Measurements from ENCODE around the gene ALS2. TPM values are rescaled to one million over a fixed set of nuclear protein-coding genes. Genes with fewer than 3 reads are reported as not detected.

Gene ALS2
- polyA plus RNA-seq, 1 of the 3 experiments (the other 2 are of a cell fraction) = 11.6 TPM

DNA sequence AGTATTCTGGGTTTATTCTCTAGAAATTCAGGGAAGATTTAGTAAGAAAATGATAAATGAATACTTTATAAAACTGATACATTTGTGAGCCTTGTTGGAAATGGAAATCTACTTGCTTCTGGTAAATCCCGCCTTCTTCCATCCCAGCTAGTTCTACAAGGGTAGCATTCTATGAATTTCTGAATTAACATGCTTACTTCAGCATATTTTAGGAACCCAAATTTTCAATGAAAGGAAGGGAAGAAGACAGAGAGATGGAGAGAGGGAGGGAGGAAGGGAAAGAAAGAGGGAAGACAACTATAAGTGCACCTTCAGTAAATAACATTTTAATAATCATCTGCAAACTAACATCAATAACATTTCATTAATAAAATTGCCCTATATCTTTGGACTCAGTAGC is 110.9 kb downstream of the ALS2 start:
- Histone ChIP-seq H3K4me3 (ENCODE audit: low read depth in 2 of 2, low read length in 1 of 2) (no peak overlapping the region), H4K20me1 (ENCODE audit: insufficient read depth) (no peaks in the 10 kb centered on the region), H3K36me3 (replicated peaks in 1 of 2; ENCODE audit: control insufficient read depth in 1 of 2, insufficient read depth in 2 of 2, low read length in 1 of 2) (peaks cover 0 to 4% of the 10 kb centered on the region in 2 experiments), H3K27me3 (ENCODE audit: insufficient read depth) (no peaks in the 10 kb centered on the region), H3K79me2 (ENCODE audit: insufficient read depth) (no peaks in the 10 kb centered on the region), H3K9me2 (no peaks in the 10 kb centered on the region), H3K4me1 (ENCODE audit: control insufficient read depth in 1 of 2, insufficient read depth in 2 of 2, low read depth in 1 of 2, low read length in 1 of 2) (peaks cover 0 to 3% of the 10 kb centered on the region in 2 experiments; a peak in 1 of 4 replicates), H2AFZ (ENCODE audit: low read depth) (no peak overlapping the region), H3K9me3 (no peaks in the 10 kb centered on the region), H3K27ac (ENCODE audit: low read depth in 2 of 2, low read length in 1 of 2) (no peak overlapping the region), H3K9ac (no peak overlapping the region), H3F3A (replicated peaks; ENCODE audit: insufficient read depth) (peaks cover 6% of the 10 kb centered on the region), H3K4me2 (no peak overlapping the region)
- DNase-seq = no peak
- CTCF ChIA-PET = no interaction called here
- 97% methylated on average over 1 of the region's 1 CpG for WGBS (ENCODE audit: low lambda C conversion rate)
- TF ChIP-seq TEAD4 (IDR thresholded peaks at IDR 0.05; ENCODE audit: borderline replicate concordance, insufficient read depth) = no peak
- POLR2A ChIA-PET = no interaction called here

DNA sequence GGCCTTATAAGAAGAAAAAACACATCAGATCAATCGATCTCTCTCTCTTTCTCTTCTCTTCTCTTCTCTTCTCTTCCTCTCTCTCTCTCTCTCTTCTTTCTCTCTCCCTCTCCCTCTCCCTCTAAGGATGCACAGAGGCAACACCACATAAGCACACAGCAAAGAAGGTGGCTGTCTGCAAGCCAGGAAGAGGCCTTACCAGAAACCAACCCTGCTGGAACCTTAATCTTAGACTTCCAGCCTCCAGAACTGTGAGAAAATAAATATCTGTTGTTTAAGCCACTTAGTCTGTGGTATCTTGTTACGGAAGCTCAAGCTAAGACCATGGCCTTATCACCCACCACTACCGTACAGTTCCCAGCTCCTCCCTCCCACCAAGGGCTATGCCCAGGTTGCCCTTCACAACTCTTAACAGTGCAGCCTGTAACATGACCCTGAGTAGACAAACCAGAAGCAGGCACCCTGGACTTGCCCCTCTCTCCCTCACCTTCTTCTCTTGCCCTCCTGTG is 112.3 kb downstream of the ALS2 start:
- Histone ChIP-seq H3K27me3 (ENCODE audit: insufficient read depth) (no peaks in the 10 kb centered on the region), H4K20me1 (ENCODE audit: insufficient read depth) (no peaks in the 10 kb centered on the region), H3K79me2 (ENCODE audit: insufficient read depth) (no peaks in the 10 kb centered on the region), H3K9ac (no peak overlapping the region), H3F3A (replicated peaks; ENCODE audit: insufficient read depth) (peaks cover 6% of the 10 kb centered on the region), H3K4me2 (no peak overlapping the region), H3K9me3 (no peaks in the 10 kb centered on the region), H2AFZ (ENCODE audit: low read depth) (no peak overlapping the region), H3K4me1 (ENCODE audit: control insufficient read depth in 1 of 2, insufficient read depth in 2 of 2, low read depth in 1 of 2, low read length in 1 of 2) (peaks cover 0 to 3% of the 10 kb centered on the region in 2 experiments; a peak in 1 of 4 replicates), H3K9me2 (no peaks in the 10 kb centered on the region), H3K36me3 (replicated peaks in 1 of 2; ENCODE audit: control insufficient read depth in 1 of 2, insufficient read depth in 2 of 2, low read length in 1 of 2) (peaks cover 0 to 4% of the 10 kb centered on the region in 2 experiments), H3K27ac (ENCODE audit: low read depth in 2 of 2, low read length in 1 of 2) (no peak overlapping the region), H3K4me3 (ENCODE audit: low read depth in 2 of 2, low read length in 1 of 2) (no peak overlapping the region)
- DNase-seq = no peak
- ChIA-PET CTCF (interaction anchor here (1.1 to 1.2 kb wide), 2 partner anchors 14 to 490 kb away, joined by 3 to 4 read pairs; no protein-coding TSS in a partner anchor), POLR2A (no interaction called here)
- 84% methylated on average over 3 of the region's 3 CpGs for whole genome bisulfite sequencing (ENCODE audit: low lambda C conversion rate)
- TF ChIP-seq, protein P1, sequence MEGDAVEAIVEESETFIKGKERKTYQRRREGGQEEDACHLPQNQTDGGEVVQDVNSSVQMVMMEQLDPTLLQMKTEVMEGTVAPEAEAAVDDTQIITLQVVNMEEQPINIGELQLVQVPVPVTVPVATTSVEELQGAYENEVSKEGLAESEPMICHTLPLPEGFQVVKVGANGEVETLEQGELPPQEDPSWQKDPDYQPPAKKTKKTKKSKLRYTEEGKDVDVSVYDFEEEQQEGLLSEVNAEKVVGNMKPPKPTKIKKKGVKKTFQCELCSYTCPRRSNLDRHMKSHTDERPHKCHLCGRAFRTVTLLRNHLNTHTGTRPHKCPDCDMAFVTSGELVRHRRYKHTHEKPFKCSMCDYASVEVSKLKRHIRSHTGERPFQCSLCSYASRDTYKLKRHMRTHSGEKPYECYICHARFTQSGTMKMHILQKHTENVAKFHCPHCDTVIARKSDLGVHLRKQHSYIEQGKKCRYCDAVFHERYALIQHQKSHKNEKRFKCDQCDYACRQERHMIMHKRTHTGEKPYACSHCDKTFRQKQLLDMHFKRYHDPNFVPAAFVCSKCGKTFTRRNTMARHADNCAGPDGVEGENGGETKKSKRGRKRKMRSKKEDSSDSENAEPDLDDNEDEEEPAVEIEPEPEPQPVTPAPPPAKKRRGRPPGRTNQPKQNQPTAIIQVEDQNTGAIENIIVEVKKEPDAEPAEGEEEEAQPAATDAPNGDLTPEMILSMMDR (IDR thresholded peaks at IDR 0.05) = no peak
- no peak for TF ChIP-seq GATA2 (CRISPR knock-in tag; IDR thresholded peaks at IDR 0.05)
- no peak for TF ChIP-seq TAF1 (IDR thresholded peaks at IDR 0.05; ENCODE audit: borderline replicate concordance, low read depth, low read length)
- no peak for TF ChIP-seq FOXJ3 (CRISPR knock-in tag; IDR thresholded peaks at IDR 0.05)
- TF ChIP-seq, protein P2, sequence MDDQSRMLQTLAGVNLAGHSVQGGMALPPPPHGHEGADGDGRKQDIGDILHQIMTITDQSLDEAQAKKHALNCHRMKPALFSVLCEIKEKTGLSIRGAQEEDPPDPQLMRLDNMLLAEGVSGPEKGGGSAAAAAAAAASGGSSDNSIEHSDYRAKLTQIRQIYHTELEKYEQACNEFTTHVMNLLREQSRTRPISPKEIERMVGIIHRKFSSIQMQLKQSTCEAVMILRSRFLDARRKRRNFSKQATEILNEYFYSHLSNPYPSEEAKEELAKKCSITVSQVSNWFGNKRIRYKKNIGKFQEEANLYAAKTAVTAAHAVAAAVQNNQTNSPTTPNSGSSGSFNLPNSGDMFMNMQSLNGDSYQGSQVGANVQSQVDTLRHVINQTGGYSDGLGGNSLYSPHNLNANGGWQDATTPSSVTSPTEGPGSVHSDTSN (IDR thresholded peaks at IDR 0.05) = no peak
- TF ChIP-seq MEF2A (IDR thresholded peaks at IDR 0.05; ENCODE audit: borderline replicate concordance, low read depth) = no peak
- TF ChIP-seq POLR2AphosphoS5 (IDR thresholded peaks at IDR 0.05; ENCODE audit: low read depth, low read length) = no peak
- TF ChIP-seq, protein P3, sequence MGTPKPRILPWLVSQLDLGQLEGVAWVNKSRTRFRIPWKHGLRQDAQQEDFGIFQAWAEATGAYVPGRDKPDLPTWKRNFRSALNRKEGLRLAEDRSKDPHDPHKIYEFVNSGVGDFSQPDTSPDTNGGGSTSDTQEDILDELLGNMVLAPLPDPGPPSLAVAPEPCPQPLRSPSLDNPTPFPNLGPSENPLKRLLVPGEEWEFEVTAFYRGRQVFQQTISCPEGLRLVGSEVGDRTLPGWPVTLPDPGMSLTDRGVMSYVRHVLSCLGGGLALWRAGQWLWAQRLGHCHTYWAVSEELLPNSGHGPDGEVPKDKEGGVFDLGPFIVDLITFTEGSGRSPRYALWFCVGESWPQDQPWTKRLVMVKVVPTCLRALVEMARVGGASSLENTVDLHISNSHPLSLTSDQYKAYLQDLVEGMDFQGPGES (IDR thresholded peaks at IDR 0.05; ENCODE audit: low read depth, low read length) = no peak
- TF ChIP-seq ELF1 (IDR thresholded peaks at IDR 0.05) = no peak
- TF ChIP-seq RAD21 (IDR thresholded peaks at IDR 0.05; ENCODE audit: low read length) = no peak
- TF ChIP-seq NFIC (IDR thresholded peaks at IDR 0.05; ENCODE audit: borderline replicate concordance) = no peak
- TF ChIP-seq SMC3 (IDR thresholded peaks at IDR 0.05; ENCODE audit: low read depth, low read length) = no peak
- no peak for TF ChIP-seq RXRA (IDR thresholded peaks at IDR 0.05; ENCODE audit: borderline replicate concordance, low read depth)
- TF ChIP-seq, protein P4, sequence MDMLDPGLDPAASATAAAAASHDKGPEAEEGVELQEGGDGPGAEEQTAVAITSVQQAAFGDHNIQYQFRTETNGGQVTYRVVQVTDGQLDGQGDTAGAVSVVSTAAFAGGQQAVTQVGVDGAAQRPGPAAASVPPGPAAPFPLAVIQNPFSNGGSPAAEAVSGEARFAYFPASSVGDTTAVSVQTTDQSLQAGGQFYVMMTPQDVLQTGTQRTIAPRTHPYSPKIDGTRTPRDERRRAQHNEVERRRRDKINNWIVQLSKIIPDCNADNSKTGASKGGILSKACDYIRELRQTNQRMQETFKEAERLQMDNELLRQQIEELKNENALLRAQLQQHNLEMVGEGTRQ (IDR thresholded peaks at IDR 0.05; ENCODE audit: borderline replicate concordance, low read depth, low read length) = no peak
- TF ChIP-seq MXI1 (IDR thresholded peaks at IDR 0.05; ENCODE audit: low read depth, low read length) = no peak
- TF ChIP-seq, protein P5, sequence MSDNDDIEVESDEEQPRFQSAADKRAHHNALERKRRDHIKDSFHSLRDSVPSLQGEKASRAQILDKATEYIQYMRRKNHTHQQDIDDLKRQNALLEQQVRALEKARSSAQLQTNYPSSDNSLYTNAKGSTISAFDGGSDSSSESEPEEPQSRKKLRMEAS (IDR thresholded peaks at IDR 0.05; ENCODE audit: low read depth) = no peak
- TF ChIP-seq JUND (IDR thresholded peaks at IDR 0.05) = no peak
